GM12878 (cell line): ENCODE data around the gene GOLIM4. TPM values are rescaled to one million over a fixed set of nuclear protein-coding genes. Genes with fewer than 3 reads are reported as not detected.

Source experiments
- ATAC-seq: fragments of 200-7000 bp; cut with Tn5 transposase; 3 replicates; pipeline ENCODE4 v1.9.1; 2020; ENCODE audit warnings: mild to moderate bottlenecking, moderate library complexity
- BruUV-seq: library from RNA; stranded (reverse); fragments of 400-500 nt; replicated peaks from 2 replicates; lab custom pipeline; 2021; lab: Mats Ljungman, UMichigan
- CTCF ChIA-PET: fragments of 300-600 bp; sonication (Branson Sonifier 250); formaldehyde crosslinking; extraction: SDS; loops from one replicate; lab custom pipeline; 2021; ENCODE audit warnings: inconsistent platforms; lab: Yijun Ruan, JAX
- POLR2A ChIA-PET: fragments of 350-600 bp; formaldehyde crosslinking; extraction: SDS; loops from one replicate; lab custom pipeline; 2021; ENCODE audit warnings: inconsistent platforms; lab: Charles Lee
- RAD21 ChIA-PET: fragments of 300-600 bp; sonication (Branson Sonifier 250); formaldehyde crosslinking; loops from one replicate; lab custom pipeline; 2023; ENCODE audit warnings: antibody characterized with exemption; ENCODE audit not compliant: unreplicated experiment; lab: Charles Lee
- SMC1A ChIA-PET: fragments of 300-600 bp; sonication (Branson Sonifier 250); formaldehyde crosslinking; loops from one replicate; lab custom pipeline; 2023; ENCODE audit not compliant: unreplicated experiment, uncharacterized antibody; lab: Charles Lee
- DNase-seq: peaks from one replicate; pipeline ENCODE4 v3.0.0-alpha.2; 2011; ENCODE audit warnings: low read depth, low spot score
- FAIRE-seq: peaks from 3 replicates; lab custom pipeline; 2011; peaks lifted over from hg19 to GRCh38; lab: Jason Lieb, UNC
- H2AFZ ChIP-seq: 2 replicates; pipeline ENCODE4 v1.6.0; 2011; ENCODE audit warnings: low read depth, low read length, control low read depth; ENCODE audit not compliant: control insufficient read depth
- H3K27ac ChIP-seq: 2 replicates; pipeline ENCODE4 v1.5.1; 2011; ENCODE audit warnings: control low read depth; ENCODE audit not compliant: control insufficient read depth, insufficient read depth
- H3K27me3 ChIP-seq, 2 experiments: replicated peaks in 1 of 2; 2 replicates each; pipeline versions ENCODE4 v1.6.0 to v1.6.1; 2011; ENCODE audit warnings: low read length in 1 of 2; ENCODE audit not compliant: control insufficient read depth in 2 of 2, insufficient read depth in 2 of 2
- H3K36me3 ChIP-seq, 2 experiments: 2 replicates each; pipeline ENCODE4 v1.5.1; 2011; ENCODE audit warnings: low read length in 1 of 2; ENCODE audit not compliant: control insufficient read depth in 2 of 2, insufficient read depth in 2 of 2
- H3K4me1 ChIP-seq: 2 replicates; pipeline ENCODE4 v1.6.1; 2011; ENCODE audit warnings: mild to moderate bottlenecking, low read length, moderate library complexity, mixed read lengths; ENCODE audit not compliant: control insufficient read depth, insufficient read depth
- H3K4me2 ChIP-seq: 2 replicates; pipeline ENCODE4 v1.6.0; 2011; ENCODE audit warnings: control low read depth; ENCODE audit not compliant: control insufficient read depth, insufficient read depth
- H3K4me3 ChIP-seq: fragments of 200-600 bp; sonication (generic); 2 replicates; pipeline ENCODE4 v1.5.1; 2016
- H3K79me2 ChIP-seq: 2 replicates; pipeline ENCODE4 v1.6.0; 2011; ENCODE audit warnings: low read length; ENCODE audit not compliant: control insufficient read depth, insufficient read depth
- H3K9ac ChIP-seq: 2 replicates; pipeline ENCODE4 v1.8.0; 2011; ENCODE audit warnings: low read length, control low read depth, mixed read lengths; ENCODE audit not compliant: control insufficient read depth, insufficient read depth
- H3K9me3 ChIP-seq: replicated peaks from 3 replicates; pipeline ENCODE4 v1.5.1; 2011; ENCODE audit warnings: mild to moderate bottlenecking, low read length; ENCODE audit not compliant: control insufficient read depth, insufficient read depth
- H4K20me1 ChIP-seq: 2 replicates; pipeline ENCODE4 v1.6.0; 2011; ENCODE audit not compliant: control insufficient read depth, insufficient read depth
- E2F4 ChIP-seq: IDR thresholded peaks from 2 replicates; pipeline ENCODE4 v1.6.1; 2012; ENCODE audit warnings: low read depth, low read length, improper control_type of control experiment
- ESRRA ChIP-seq: IDR thresholded peaks from 2 replicates; pipeline ENCODE4 v1.6.1; 2012; ENCODE audit warnings: mild to moderate bottlenecking, low read length, improper control_type of control experiment
- HCFC1 ChIP-seq: fragments of 150-350 bp; IDR thresholded peaks from 2 replicates; pipeline ENCODE4 v1.6.1; 2014; ENCODE audit warnings: low read length
- HDGF ChIP-seq: fragments of 450-650 bp; IDR thresholded peaks from 2 replicates; pipeline ENCODE4 v1.6.1; 2016; ENCODE audit warnings: antibody characterized with exemption
- NFXL1 ChIP-seq: fragments of 450-650 bp; IDR thresholded peaks from 2 replicates; pipeline ENCODE4 v1.6.1; 2017; ENCODE audit warnings: antibody characterized with exemption, mild to moderate bottlenecking, borderline replicate concordance
- NR2F1 ChIP-seq: fragments of 450-650 bp; conservative IDR thresholded peaks from 2 replicates; pipeline ENCODE4 v1.6.1; 2017; ENCODE audit warnings: mild to moderate bottlenecking
- PAX8 ChIP-seq: fragments of 450-650 bp; IDR thresholded peaks from 2 replicates; pipeline ENCODE4 v1.6.1; 2017; ENCODE audit warnings: mild to moderate bottlenecking, moderate library complexity
- RFX5 ChIP-seq: IDR thresholded peaks from 2 replicates; pipeline ENCODE4 v1.6.1; 2011; ENCODE audit warnings: low read depth, low read length, improper control_type of control experiment
- RUNX3 ChIP-seq: IDR thresholded peaks from 2 replicates; pipeline ENCODE4 v1.6.1; 2012; ENCODE audit warnings: low read length, inconsistent platforms
- SP1 ChIP-seq: IDR thresholded peaks from one replicate; pipeline ENCODE4 v1.6.1; 2011; ENCODE audit warnings: low read depth, low read length
- TCF12 ChIP-seq: IDR thresholded peaks from 2 replicates; pipeline ENCODE4 v1.6.1; 2011; ENCODE audit warnings: low read depth, mild to moderate bottlenecking, low read length
- ZBED1 ChIP-seq: IDR thresholded peaks from 2 replicates; pipeline ENCODE4 v1.6.1; 2016; ENCODE audit warnings: borderline replicate concordance
- ZNF687 ChIP-seq: fragments of 450-650 bp; IDR thresholded peaks from 2 replicates; pipeline ENCODE4 v1.6.1; 2017; ENCODE audit warnings: mild to moderate bottlenecking, moderate library complexity
- WGBS: methylation state at CpG from one replicate; pipeline ENCODE4 v1.1.6; 2016; ENCODE audit warnings: low lambda C conversion rate; ENCODE audit not compliant: insufficient replicate concordance, insufficient coverage; ENCODE audit errors: missing lambda C conversion rate; 5-methylcytosine and 5-hydroxymethylcytosine counted together
- in situ Hi-C: fragments of 300-500 bp; cut with MboI; formaldehyde crosslinking; loops from 9 replicates; pipeline ENCODE4 v1.14.3; 2018; ENCODE audit warnings: mixed read lengths
- intact Hi-C: fragments of 100-400 bp; cut with micrococcal nuclease; formaldehyde crosslinking; loops from one replicate; pipeline ENCODE4 v1.14.2; 2022; ENCODE audit not compliant: unreplicated experiment
- polyA plus RNA-seq, 11 experiments: library from polyadenylated mRNA; depleted of rRNA in 4 of 11; unstranded in 6 of 11; stranded (reverse) in 5 of 11; fragments of >200 nt; fragmentation: Nextera tagmentation in 4 of 11; fragmentation: Illumina TruSeq in 1 of 11; extraction: Ambion mirVana in 4 of 11; extraction: Trizol in 1 of 11; gene quantifications; 1 replicate in 1 of 11; 2 replicates in 10 of 11; pipeline versions ENCODE4 v1.2.1 to v1.2.3, GENCODE V29; 2011 to 2016; ENCODE audit warnings: inconsistent platforms in 2 of 11, missing spikeins in 2 of 11, low read depth in 1 of 11
- total RNA-seq, 4 experiments: library from RNA; depleted of rRNA in 3 of 4; stranded (reverse); fragments of >200 nt in 3 of 4; fragmentation: Illumina TruSeq in 1 of 4; extraction: Trizol in 1 of 4; gene quantifications; 2 replicates each; pipeline versions ENCODE4 v1.2.1 to v1.2.3, GENCODE V29; 2013 to 2021

The GOLIM4 gene
- total and polyA plus RNA-seq, 10 of the 15 experiments (the other 5 are each of a cell fraction or from before 2014, with no cell fraction given), result 11.1 to 32.4 (median 19.3) TPM

GRCh38 chr3:167969548-167969947 lies 126.2 kb downstream of the GOLIM4 start:
- in situ Hi-C loops, result no loop called here
- BruUV-seq, result no TSS peak
- Histone ChIP-seq H2AFZ (no peak overlapping the region), H3K4me2 (no peak overlapping the region), H3K27me3 (no peaks in the 10 kb centered on the region), H3K9me3 (no peaks in the 10 kb centered on the region), H3K4me3 (no peak overlapping the region)
- WGBS, result 96% methylated on average over 1 of the region's 1 CpG
- ChIA-PET POLR2A (no interaction called here), CTCF (no interaction called here)
- TF ChIP-seq ESRRA (no peak), ZBED1 (no peak), RFX5 (no peak), HCFC1 (no peak), NR2F1 (no peak), RUNX3 (no peak), PAX8 (no peak), SP1 (no peak), HDGF (no peak), ZNF687 (no peak), E2F4 (no peak), TCF12 (no peak), NFXL1 (no peak)
- TF ChIP-seq, all 136 proteins: peak for 0
- no peak overlapping the region for H3K9ac ChIP-seq
- H4K20me1 ChIP-seq, result no peaks in the 10 kb centered on the region
- RAD21 ChIA-PET, result no interaction called here
- H3K27ac ChIP-seq, result no peak overlapping the region
- ATAC-seq (no peak), FAIRE-seq (no peak), DNase-seq (no peak)
- H3K4me1 ChIP-seq, result no peaks in the 10 kb centered on the region
- no peaks in the 10 kb centered on the region for H3K79me2 ChIP-seq
- SMC1A ChIA-PET, result no interaction called here
- intact Hi-C loops, result no loop called here
- no peaks in the 10 kb centered on the region for H3K36me3 ChIP-seq
